Measurements from ENCODE around the gene UEVLD.
"Not testable (repeated sequence)": the region's sequence is repeated elsewhere in the genome, so short reads cannot be mapped to it uniquely, and the experiment has no call there.

Gene UEVLD

DNA sequence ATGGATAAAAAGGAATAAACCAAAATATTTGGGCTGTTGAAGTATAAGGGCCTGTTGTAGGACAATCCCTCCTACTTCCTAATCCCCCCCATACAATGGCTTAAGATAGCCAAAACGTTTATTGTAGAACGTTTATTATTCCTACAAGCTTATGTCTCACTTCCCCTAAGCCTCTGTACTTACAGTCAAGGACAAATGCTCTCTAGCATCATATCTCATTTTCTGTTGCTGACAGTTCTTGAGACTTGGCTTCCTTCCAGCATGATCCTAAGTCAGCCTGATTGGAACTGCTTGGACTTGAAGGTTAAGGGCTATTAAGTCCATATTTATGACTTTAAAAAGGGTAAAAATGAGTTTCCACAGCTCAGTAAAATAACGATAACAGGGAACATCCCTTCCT is 19.8 kb upstream of the UEVLD start:
- H3K36me3 ChIP-seq (ENCODE audit: insufficient read depth, low read length): peaks cover 16% of the 10 kb centered on the region
- no peak overlapping the region for H3K9ac ChIP-seq (ENCODE audit: low read depth, low read length)
- H3K9me3 ChIP-seq (ENCODE audit: control insufficient read depth, insufficient read depth, low read length): no peaks in the 10 kb centered on the region
- no peaks in the 10 kb centered on the region for H3K4me1 ChIP-seq (ENCODE audit: insufficient read depth, low read length)

GRCh38 chr11:18600915-18601569 is 12.5 kb upstream of the UEVLD start:
- no peaks in the 10 kb centered on the region for H3K9me3 ChIP-seq (ENCODE audit: control insufficient read depth, insufficient read depth, low read length)
- H3K36me3 ChIP-seq (ENCODE audit: insufficient read depth, low read length): 0 out of 2 replicates have a peak, but pooled peaks cover 2% of the 10 kb centered on the region
- H3K9ac ChIP-seq (ENCODE audit: low read depth, low read length): no peak overlapping the region
- H3K4me1 ChIP-seq (ENCODE audit: insufficient read depth, low read length): no peaks in the 10 kb centered on the region

DNA sequence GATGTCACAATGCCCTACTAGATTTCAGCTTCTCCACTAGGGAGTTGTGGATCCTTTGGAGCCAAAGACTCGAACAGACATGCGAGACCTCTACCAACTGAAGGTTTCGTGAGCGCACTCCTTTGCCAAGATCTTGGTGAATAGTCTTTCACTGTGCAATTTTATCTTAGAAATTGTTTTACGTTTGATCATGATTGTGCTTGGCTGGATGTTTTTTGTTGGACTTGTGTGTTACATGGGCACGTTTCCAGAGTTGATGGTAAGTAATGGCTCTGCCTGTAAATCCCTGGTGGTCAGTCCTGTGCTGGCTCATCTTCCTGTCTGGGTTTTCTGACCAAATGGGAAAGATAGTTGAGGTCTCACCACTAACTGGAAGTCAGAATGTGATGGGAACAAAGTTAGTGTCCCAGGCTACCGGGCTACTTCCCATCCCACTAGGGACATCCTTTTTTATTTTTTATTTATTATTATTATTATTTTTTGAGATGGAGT is 11.3 kb upstream of the UEVLD start, which contains the start of gene MISFA:
TSS of gene MISFA (plus strand) at position 51 of the 492 bp plus-strand sequence. CDS start at position 191, 140 bp downstream.
- no peaks in the 10 kb centered on the region for H3K4me1 ChIP-seq (ENCODE audit: insufficient read depth, low read length)
- H3K9me3 ChIP-seq (ENCODE audit: control insufficient read depth, insufficient read depth, low read length): no peaks in the 10 kb centered on the region
- H3K9ac ChIP-seq (ENCODE audit: low read depth, low read length): no peak within 1 kb of the TSS
- no peaks in the 10 kb centered on the region for H3K36me3 ChIP-seq (ENCODE audit: insufficient read depth, low read length)

DNA sequence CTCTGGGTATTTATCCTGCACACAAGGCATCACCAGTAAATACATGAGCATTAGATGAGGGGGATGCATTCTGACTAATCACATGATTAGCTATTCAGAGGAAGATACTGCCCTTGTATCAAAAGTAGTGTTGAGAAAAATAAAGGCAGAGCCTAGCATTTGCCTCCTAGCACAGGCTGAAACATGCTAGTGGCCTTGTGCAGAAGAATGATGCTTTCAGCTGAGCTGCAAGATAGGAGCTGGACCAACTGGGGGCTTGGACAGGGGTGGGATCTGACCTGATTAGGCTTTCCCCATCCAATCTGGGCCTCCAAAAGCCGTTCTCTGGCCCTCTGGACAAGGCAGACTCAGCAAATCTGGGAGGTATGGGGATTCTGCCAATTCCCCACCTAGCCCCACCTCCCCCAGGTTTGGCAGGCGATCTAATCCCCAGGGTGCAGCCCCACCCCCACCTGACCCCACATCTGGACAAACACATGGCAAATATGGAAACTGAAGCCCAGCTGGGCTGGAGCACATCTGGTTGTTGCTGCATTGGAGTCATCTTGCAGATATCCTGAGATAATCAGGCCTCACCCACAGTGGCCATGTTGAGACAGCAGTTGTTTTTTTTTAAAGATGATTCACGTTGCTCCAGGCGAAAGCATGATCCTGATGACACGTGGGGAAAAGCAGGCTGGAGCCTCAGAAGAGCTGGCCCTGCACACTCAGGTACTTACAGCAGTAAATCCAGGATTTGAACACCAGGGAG is 6.6 kb upstream of the UEVLD start:
- Histone ChIP-seq H3K4me1 (ENCODE audit: insufficient read depth, low read length) (no peaks in the 10 kb centered on the region), H3K9ac (ENCODE audit: low read depth, low read length) (no peak overlapping the region), H3K9me3 (ENCODE audit: control insufficient read depth, insufficient read depth, low read length) (no peaks in the 10 kb centered on the region), H3K36me3 (ENCODE audit: insufficient read depth, low read length) (no peaks in the 10 kb centered on the region)

- not testable (repeated sequence) for H3K9ac ChIP-seq (ENCODE audit: low read depth, low read length); H3K9me3 ChIP-seq (ENCODE audit: control insufficient read depth, insufficient read depth, low read length); H3K4me1 ChIP-seq (ENCODE audit: insufficient read depth, low read length)
Measured at GRCh38 chr11:18594088-18594487, 5.6 kb upstream of the UEVLD start.

DNA sequence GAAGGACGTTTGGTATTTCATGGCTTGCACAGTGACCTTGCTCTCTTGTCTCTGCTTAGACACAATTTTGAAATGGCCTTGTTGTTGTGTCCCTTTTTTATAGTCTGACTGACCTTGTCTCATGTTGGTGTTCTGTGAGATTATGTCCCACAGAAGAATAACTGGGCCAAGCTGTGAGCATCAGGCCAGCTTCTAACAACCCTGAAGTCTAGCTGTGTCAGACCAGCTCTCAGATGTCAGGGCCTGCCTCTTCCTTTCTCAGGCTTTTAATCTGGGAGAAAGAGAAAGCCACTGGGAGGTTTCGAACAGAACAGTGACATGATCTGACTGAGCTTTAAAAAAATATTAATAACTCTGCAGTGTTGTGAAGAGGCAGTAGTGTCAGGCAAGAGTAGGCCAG is 2.0 kb upstream of the UEVLD start:
- Histone ChIP-seq H3K9ac (ENCODE audit: low read depth, low read length) (no peak overlapping the region), H3K4me1 (ENCODE audit: insufficient read depth, low read length) (0 out of 2 replicates have a peak, but pooled peaks cover 2% of the 10 kb centered on the region), H3K36me3 (ENCODE audit: insufficient read depth, low read length) (no peaks in the 10 kb centered on the region), H3K9me3 (ENCODE audit: control insufficient read depth, insufficient read depth, low read length) (no peaks in the 10 kb centered on the region)

More at GRCh38 chr11:18594088-18594487, 5.6 kb upstream of the UEVLD start:
- H3K36me3 ChIP-seq (ENCODE audit: insufficient read depth, low read length): not testable (repeated sequence)

DNA sequence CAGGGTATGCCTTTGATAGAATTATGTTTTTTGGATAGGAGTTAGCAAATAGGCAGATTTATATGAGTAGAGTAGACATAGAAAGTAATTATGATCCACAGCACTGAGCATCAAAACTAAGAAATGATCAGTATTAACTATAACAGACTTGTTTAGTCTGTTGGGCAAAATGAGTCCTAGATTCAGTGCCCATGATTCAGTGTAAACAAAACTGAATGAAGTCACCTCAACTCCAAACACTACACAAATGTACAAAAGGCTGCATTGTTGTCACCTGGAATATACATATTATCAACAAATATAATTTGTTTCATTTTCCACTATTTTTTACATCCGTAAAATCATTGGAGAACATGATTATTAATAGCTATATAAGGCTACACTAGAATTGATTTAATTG is 6.7 kb downstream of the UEVLD start:
- Histone ChIP-seq H3K9me3 (ENCODE audit: control insufficient read depth, insufficient read depth, low read length) (no peaks in the 10 kb centered on the region), H3K9ac (ENCODE audit: low read depth, low read length) (no peak overlapping the region), H3K36me3 (ENCODE audit: insufficient read depth, low read length) (no peaks in the 10 kb centered on the region), H3K4me1 (ENCODE audit: insufficient read depth, low read length) (no peaks in the 10 kb centered on the region)

GRCh38 chr11:18580113-18580766 is 8.3 kb downstream of the UEVLD start:
- Histone ChIP-seq H3K4me1 (ENCODE audit: insufficient read depth, low read length) (no peaks in the 10 kb centered on the region), H3K36me3 (ENCODE audit: insufficient read depth, low read length) (no peaks in the 10 kb centered on the region), H3K9ac (ENCODE audit: low read depth, low read length) (no peak overlapping the region), H3K9me3 (ENCODE audit: control insufficient read depth, insufficient read depth, low read length) (no peaks in the 10 kb centered on the region)

DNA sequence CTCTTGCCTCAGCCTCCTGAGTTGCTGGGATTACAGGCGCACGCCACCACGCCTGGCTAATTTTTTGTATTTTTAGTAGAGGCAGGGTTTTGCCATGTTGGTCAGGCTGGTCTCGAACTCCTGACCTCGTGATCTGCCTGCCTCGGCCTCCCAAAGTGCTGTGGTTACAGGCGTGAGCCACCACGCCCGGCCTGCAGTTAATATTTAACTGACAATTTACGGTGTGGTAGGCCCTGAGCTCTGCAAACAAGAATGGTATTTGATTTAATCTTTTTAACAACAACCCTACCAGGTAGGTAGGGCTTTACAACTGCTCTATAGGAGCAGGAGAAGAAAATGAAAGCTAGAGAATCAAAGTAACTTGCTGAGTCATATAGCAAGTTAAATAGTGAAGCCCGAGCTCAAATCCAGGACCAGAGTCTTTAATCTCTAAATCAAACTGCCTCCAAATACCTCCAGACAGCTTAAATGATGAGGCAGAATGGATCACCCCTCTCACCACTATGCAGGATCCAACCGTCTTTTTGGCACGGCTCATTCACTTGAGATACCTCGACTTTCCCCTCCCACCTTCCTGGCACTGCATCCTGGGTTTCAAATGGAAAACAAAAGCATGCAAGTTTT is 9.4 kb downstream of the UEVLD start:
- H3K9ac ChIP-seq (ENCODE audit: low read depth, low read length): no peak overlapping the region
- no peaks in the 10 kb centered on the region for H3K9me3 ChIP-seq (ENCODE audit: control insufficient read depth, insufficient read depth, low read length)
- H3K4me1 ChIP-seq (ENCODE audit: insufficient read depth, low read length): no peaks in the 10 kb centered on the region
- no peaks in the 10 kb centered on the region for H3K36me3 ChIP-seq (ENCODE audit: insufficient read depth, low read length)

DNA sequence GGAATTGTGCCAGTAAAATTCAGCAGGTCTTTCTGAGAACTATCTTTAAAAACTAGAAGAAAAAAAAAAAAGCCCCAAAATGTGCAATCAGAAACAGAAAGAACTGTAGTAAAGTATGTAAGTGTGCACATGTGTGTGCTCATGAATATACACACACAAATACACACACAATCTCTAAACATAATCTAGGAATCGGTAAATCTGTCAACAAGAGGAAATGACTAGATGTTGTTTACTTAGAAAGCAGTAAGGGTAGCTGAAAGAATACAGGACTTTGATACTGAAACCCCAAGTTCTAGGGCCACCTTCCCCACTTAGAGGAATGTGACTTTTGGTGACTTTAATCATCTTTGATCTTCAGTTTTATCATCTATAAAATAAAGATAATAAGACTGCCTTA is 13.2 kb downstream of the UEVLD start:
- H3K4me1 ChIP-seq (ENCODE audit: insufficient read depth, low read length): no peaks in the 10 kb centered on the region
- H3K9me3 ChIP-seq (ENCODE audit: control insufficient read depth, insufficient read depth, low read length): no peaks in the 10 kb centered on the region
- H3K36me3 ChIP-seq (ENCODE audit: insufficient read depth, low read length): no peaks in the 10 kb centered on the region; the same call in 1 of the 2 replicates
- H3K9ac ChIP-seq (ENCODE audit: low read depth, low read length): no peak overlapping the region

GRCh38 chr11:18567081-18567480 is 21.5 kb downstream of the UEVLD start:
- H3K36me3 ChIP-seq (ENCODE audit: insufficient read depth, low read length): no peaks in the 10 kb centered on the region; the same call in 1 of the 2 replicates

DNA sequence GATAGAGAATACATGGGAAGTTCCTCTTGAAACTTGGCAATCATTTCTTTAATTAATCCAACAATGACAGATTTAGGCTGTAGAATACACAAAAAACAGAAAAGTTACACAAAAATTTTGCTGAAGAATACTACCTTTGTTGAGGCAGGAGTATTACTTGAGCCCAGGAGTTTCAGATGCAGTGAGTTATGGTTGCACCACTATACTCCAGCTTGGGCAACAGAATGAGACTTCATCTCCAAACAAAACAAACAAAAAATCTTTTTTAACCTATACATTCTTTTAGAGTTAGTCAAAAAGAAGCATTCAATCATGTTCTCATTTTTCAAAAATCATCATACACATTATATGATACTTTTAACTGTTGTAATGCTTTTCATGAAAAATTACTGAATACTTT is 22.1 kb downstream of the UEVLD start:
- Histone ChIP-seq H3K9me3 (ENCODE audit: control insufficient read depth, insufficient read depth, low read length) (no peaks in the 10 kb centered on the region), H3K36me3 (ENCODE audit: insufficient read depth, low read length) (no peaks in the 10 kb centered on the region; the same call in 1 of the 2 replicates), H3K4me1 (ENCODE audit: insufficient read depth, low read length) (peaks cover 5% of the 10 kb centered on the region; the same call in 1 of the 2 replicates), H3K9ac (ENCODE audit: low read depth, low read length) (no peak overlapping the region)

More at GRCh38 chr11:18567081-18567480, 21.5 kb downstream of the UEVLD start:
- Histone ChIP-seq H3K9ac (ENCODE audit: low read depth, low read length) (no peak overlapping the region), H3K9me3 (ENCODE audit: control insufficient read depth, insufficient read depth, low read length) (no peaks in the 10 kb centered on the region), H3K4me1 (ENCODE audit: insufficient read depth, low read length) (peaks cover 5% of the 10 kb centered on the region; the same call in 1 of the 2 replicates)

DNA sequence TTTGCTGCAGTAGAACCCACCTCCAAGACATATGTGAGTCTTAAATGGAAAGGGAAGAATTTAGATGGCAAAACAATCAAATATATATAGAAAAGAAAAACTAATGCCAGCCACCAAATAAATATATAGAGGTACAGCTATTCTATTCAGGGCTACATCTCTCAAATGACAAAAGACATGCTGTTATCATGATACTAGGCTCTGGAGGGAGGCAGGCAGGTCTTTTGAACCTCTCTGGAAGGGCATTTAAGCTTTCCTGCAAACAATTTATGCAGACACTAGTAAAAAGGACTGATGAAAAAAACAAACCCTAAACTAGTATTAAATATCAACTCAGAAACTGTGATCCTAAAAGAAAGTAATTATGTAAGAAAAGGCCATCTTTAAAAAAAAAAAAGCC is 24.4 kb downstream of the UEVLD start:
- Histone ChIP-seq H3K36me3 (ENCODE audit: insufficient read depth, low read length) (no peaks in the 10 kb centered on the region), H3K4me1 (ENCODE audit: insufficient read depth, low read length) (peaks cover 5% of the 10 kb centered on the region; the same call in 1 of the 2 replicates), H3K9ac (ENCODE audit: low read depth, low read length) (no peak overlapping the region), H3K9me3 (ENCODE audit: control insufficient read depth, insufficient read depth, low read length) (no peaks in the 10 kb centered on the region)

DNA sequence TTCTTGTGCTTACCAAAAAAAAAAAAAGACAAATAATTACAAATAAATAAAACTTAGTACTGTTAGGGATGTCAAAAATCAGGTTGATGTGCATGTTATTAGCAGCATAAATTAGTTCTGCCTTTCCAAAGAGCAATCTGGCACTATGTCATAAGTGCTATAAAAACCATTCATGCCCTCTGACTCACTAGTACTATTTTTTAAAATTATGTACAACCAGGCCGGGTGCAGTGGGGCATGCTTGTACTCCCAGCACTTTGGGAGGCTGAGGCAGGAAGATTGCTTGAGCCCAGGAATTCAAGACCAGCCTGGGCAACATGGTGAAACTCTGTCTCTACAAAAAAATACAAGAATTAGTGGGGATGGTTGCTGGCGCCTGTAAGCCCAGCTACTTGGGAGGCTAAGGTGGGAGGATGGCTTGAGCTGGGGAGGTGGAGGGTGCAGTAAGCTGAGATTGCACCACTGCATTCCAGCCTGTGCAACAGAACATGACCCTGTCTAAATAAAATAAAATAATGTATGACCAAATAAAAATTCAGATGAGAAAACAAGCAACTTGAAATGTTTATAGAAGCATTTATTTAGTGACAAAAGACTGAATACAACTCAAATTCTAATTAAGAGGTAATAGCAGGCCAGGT is 25.3 kb downstream of the UEVLD start:
- Histone ChIP-seq H3K9ac (ENCODE audit: low read depth, low read length) (no peak overlapping the region), H3K36me3 (ENCODE audit: insufficient read depth, low read length) (no peaks in the 10 kb centered on the region), H3K4me1 (ENCODE audit: insufficient read depth, low read length) (peaks cover 5% of the 10 kb centered on the region; the same call in 1 of the 2 replicates), H3K9me3 (ENCODE audit: control insufficient read depth, insufficient read depth, low read length) (no peaks in the 10 kb centered on the region)
